Astrocyte (in vitro differentiated cells and primary cell): Measurements from ENCODE around the gene FKBP1A.

Experiments
- EZH2 ChIP-seq: IDR thresholded peaks from 2 replicates; pipeline ENCODE4 v1.6.1; 2012; ENCODE audit warnings: mild to moderate bottlenecking, low read length, inconsistent platforms; ENCODE audit not compliant: insufficient read depth
- TF ChIP-seq, protein P1 (sequence below): IDR thresholded peaks from 2 replicates; pipeline ENCODE4 v1.5.1; 2011; ENCODE audit warnings: low read depth, mild to moderate bottlenecking, inconsistent platforms, low read length, moderate library complexity; ENCODE audit not compliant: insufficient read depth

DNA sequence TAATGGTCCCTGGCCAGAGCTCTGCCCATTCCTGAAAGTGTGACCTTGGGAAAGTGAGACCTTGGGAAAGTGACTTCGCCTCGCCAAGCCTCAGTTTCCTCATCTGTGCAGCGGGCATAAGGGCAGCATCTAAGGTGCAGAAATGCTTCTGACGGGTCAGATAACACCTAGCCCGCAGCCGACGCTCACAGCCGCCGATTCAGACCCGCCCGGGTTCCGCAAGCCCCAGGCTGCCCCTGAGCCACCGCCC, 486 bp downstream of the FKBP1A start:
- TF ChIP-seq, protein P1, sequence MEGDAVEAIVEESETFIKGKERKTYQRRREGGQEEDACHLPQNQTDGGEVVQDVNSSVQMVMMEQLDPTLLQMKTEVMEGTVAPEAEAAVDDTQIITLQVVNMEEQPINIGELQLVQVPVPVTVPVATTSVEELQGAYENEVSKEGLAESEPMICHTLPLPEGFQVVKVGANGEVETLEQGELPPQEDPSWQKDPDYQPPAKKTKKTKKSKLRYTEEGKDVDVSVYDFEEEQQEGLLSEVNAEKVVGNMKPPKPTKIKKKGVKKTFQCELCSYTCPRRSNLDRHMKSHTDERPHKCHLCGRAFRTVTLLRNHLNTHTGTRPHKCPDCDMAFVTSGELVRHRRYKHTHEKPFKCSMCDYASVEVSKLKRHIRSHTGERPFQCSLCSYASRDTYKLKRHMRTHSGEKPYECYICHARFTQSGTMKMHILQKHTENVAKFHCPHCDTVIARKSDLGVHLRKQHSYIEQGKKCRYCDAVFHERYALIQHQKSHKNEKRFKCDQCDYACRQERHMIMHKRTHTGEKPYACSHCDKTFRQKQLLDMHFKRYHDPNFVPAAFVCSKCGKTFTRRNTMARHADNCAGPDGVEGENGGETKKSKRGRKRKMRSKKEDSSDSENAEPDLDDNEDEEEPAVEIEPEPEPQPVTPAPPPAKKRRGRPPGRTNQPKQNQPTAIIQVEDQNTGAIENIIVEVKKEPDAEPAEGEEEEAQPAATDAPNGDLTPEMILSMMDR: no peak
- TF ChIP-seq EZH2: no peak
